Brain pericyte (primary cell): ENCODE results near the gene NKD1.
"Not testable (repeated sequence)": the region's sequence is repeated elsewhere in the genome, so short reads cannot be mapped to it uniquely, and the experiment has no call there.

Source experiments
- DNase-seq: peaks from one replicate; pipeline ENCODE4 v3.0.0-alpha.2; 2012; ENCODE audit warnings: low read depth, low spot score

NKD1 gene

DNA sequence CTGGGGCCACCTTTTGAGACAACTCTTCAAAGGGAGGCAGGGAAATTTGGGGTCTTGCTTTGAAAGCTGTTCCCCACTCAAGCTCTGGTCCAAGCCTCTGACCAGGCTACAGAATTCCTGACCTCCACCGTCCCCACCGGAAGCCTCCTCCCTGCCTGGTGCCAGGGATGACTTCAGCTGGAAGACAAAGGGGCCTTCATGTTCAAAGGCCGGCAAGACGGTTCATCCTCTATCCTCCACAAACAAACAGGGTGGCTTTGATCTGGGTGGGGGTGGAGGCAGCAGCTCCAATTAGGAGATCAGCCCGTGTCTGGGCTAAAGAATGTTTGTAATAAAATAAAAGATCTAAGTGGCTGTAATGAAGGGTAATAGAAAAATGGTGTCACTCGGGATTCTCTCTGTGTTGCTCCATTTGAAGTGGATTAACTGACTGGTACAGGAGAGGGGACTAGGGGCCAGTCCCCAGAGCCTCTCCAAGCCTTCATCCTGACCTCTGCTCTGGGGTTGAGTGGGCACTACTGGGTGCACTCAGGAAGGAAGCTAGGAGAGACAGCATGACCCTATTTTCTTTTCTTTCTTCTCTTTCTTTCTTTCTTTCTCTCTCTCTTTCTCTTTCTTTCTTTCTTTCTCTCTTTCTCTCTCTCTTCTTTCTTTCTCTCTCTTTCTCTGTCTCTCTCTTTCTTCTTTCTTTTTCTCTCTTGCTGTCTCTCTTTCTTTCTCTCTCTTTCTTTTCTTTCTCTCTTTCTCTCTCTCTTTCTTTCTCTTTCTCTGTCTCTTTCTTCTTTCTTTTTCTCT, 27.5 kb upstream of the NKD1 start:
- DNase-seq = no peak

DNA sequence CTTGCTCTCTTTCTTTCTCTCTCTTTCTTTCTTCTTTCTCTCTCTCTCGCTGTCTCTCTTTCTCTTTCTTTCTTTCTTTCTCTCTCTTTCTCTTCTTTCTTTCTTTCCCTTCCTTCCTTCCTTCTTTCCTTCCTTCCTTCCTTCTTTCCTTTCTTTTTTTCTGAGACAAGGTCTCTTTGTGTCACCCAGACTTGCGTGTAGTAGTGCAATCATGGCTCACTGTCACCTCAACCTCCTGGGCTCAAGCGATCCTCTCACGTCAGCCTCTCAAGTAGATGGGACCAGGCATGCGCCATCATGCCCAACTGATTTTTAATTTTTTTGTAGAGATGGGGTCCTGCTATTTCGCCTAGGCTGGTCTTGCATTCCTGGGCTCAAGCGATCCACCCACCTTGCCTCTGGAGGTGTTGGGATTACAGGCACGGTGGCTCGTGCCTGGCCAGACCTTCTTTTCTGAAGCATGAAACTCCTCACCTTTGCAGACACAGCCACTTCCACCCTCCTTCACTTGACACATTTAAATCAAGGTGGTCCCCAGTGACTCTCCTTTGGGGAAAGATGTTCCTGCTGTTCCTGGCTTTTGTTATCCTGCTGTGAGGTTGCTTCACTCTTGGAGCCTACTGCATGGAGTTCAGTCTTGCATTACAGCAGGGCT, 26.8 kb upstream of the NKD1 start:
- DNase-seq = no peak

- DNase-seq = no peak
Measured at GRCh38 chr16:50522324-50522723, 25.9 kb upstream of the NKD1 start.

- DNase-seq = no peak
Measured at GRCh38 chr16:50523710-50524109, 24.5 kb upstream of the NKD1 start.

DNA sequence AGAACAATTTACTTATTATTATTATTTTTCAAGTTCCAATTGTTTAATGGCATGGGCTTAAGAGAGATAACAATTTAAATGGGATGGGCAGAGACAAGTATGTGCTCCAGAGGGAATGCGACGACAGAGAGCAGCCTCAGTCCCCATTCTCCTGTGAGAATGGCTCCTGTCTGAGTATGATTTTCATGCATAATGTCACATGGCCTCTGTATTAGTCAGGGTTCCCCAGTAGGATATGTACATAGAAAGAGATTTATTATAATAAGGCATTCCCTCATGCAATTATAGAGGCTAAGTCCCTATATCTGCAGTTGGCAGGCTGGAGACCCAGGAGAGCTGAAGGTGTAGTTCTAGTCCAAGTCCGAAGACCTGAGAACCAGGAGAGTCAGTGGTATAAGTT, 22.9 kb upstream of the NKD1 start:
- DNase-seq = no peak

GRCh38 chr16:50525716-50526115, 22.5 kb upstream of the NKD1 start:
- DNase-seq = no peak

GRCh38 chr16:50526249-50526648, 21.9 kb upstream of the NKD1 start:
- DNase-seq = no peak

- no peak for DNase-seq
Measured at GRCh38 chr16:50526796-50527195, 21.4 kb upstream of the NKD1 start.

DNA sequence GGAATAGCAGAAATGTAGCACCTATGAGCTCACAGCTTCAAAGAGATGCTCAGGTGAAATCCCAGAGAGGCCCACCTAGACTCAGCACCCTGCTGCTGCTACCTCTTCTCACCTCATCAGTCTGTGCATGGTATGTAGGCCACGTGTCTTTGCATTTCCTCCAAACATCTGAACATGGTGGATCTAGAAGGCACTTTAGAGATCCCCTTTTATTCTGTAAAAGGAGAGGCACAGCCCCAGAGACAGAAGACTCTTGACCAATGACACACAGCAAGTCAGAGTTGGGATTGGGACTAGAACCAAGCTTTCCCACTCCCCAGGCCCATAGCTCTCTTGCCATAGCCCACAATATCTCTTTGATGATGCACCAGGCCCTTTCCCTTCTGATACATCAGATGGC, 19.4 kb upstream of the NKD1 start:
- DNase-seq = no peak

- no peak for DNase-seq
Measured at GRCh38 chr16:50529334-50529733, 18.9 kb upstream of the NKD1 start.

- DNase-seq = no peak
Measured at GRCh38 chr16:50530277-50531236, 17.6 kb upstream of the NKD1 start.

DNA sequence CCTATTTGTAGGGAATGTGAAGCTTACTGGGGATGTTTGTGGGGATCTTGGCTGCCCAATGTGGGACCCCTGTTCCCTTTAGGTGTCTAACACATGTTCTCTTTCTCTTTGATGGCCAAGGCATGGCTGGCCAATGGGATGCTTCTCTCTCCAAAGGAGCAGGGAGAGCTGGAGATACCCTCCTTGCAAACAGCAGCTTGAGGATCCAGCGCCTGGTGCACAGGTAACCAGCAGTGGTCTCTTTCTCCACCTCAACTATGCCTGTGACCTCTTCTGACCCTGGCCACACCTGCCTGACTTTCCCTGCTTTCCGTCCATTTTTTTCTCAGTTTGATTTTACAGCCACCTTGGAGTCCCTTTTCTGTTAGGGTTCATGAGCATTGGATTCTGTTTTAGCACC, 16.8 kb upstream of the NKD1 start:
- DNase-seq = no peak

- DNase-seq = no peak
Measured at GRCh38 chr16:50531901-50532300, 16.3 kb upstream of the NKD1 start.

GRCh38 chr16:50532576-50532975, 15.6 kb upstream of the NKD1 start:
- no peak for DNase-seq

DNA sequence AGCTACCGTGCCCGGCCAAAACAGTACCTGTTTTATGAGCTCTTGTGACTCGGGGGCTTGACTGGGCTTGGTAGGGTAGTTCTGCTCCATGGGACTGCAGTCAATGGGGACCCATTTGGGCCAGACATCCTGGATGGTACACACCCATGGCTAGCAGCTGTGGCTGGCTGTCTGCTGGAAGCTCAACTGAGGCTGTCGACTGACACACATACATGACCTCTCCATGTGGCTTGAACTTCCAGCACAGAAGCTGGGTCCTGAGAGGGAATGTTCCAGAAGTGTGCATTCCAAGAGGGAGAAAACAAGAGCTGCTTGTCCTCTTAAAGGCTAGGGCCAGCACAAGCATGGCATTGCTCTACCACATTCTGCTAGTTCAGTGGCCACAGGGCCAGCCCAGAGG, 14.9 kb upstream of the NKD1 start:
- DNase-seq = no peak

DNA sequence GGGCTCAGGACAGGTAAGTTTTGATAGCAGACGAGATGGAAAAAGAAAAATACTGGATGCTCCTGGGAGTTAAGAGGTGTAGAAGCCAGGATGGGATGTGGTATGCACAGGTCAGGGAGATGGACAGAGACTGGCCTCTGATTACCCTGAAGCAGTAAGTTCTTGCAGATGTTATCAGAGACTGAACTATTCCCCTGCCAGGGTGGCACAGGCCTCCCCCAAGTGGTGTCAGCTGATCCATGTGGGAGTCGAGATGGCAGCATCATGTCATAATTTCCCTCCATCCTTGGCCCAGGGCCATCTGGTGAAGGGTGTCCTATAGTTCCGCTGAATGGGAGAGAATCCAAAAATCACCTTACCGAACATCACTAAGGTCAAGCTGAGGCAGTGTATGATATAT, 14.1 kb upstream of the NKD1 start:
- no peak for DNase-seq

DNA sequence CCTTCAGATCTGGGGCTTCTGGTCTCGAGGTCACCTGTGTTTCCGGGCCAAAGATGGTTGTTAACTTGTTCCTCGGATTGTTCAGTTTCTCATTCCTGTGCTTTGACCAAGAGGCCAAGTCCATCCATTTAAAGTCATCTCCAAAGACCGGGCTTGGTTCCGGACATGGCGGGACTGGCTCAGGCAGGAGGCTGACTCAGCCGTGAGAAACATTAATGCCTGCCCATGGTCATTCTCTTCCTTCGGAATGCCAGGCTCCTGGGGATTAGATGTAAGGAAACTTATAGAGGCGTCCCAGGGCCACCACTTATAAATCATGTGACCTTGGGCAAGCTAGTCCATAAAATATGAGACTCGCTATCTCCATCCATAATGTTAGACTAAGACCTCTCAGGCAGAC, 13.6 kb upstream of the NKD1 start:
- DNase-seq = no peak

DNA sequence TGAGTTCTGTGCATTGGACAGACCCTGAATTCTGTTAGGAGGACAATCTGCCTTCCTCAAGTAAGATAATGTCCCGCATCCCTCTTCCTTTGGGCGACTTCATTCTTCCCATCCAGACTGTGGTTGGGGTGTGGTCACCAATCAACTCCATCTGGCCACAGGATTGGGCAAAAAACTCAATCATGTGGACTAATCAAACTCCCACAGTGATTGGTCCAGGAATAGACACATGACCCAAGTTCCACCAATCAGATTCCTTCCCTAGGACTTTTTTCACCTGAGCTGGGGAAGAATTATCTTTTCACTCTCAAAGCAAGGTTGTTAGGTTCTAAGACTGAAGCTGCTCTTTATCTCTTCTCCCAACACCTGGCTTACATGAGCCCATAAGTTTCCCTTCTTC, 13.2 kb upstream of the NKD1 start:
- no peak for DNase-seq

GRCh38 chr16:50535506-50536257, 12.5 kb upstream of the NKD1 start:
- DNase-seq = no peak

DNA sequence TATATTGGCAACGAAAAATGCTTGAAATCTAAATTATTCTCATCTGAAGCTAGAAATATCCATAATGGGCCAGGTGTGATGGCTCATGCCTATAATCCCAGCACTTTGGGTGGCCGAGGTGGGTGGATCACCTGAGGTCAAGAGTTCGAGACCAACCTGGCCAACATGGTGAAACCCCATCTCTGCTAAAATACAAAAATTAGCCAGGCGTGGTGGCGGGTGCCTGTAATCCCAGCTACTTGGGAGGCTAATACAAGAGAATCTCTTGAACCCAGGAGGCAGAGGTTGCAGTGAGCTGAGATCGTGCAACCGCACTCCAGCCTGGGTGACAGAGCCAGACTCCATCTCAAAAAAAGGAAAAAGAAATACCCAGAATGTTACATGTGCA, 11.9 kb upstream of the NKD1 start:
- not testable (repeated sequence) for DNase-seq

- DNase-seq = no peak
Measured at GRCh38 chr16:50537533-50538290, 10.5 kb upstream of the NKD1 start.
